LNCAP (cell line): ENCODE data around the gene ASB13.

ENCODE experiments used
- CTCF ChIP-seq: fragments of 450-650 bp; IDR thresholded peaks from 2 replicates; pipeline ENCODE4 v1.5.1; 2017; ENCODE audit warnings: mild to moderate bottlenecking

Gene ASB13

GRCh38 chr10:5625992-5626777, 40.2 kb downstream of the ASB13 start:
- TF ChIP-seq CTCF: no peak

- TF ChIP-seq CTCF: no peak
Observed at GRCh38 chr10:5624701-5625100, 41.7 kb downstream of the ASB13 start.

GRCh38 chr10:5623081-5623748, 43.2 kb downstream of the ASB13 start:
- peak; percentile 84 for TF ChIP-seq CTCF

GRCh38 chr10:5622186-5622960, 44.0 kb downstream of the ASB13 start:
- TF ChIP-seq CTCF: no peak

- TF ChIP-seq CTCF: no peak
Observed at GRCh38 chr10:5620966-5621365, 45.4 kb downstream of the ASB13 start.

- TF ChIP-seq CTCF: no peak
Observed at GRCh38 chr10:5620223-5620721, 46.1 kb downstream of the ASB13 start.

GRCh38 chr10:5619362-5620211, 46.8 kb downstream of the ASB13 start:
- TF ChIP-seq CTCF: no peak
